Measurements from ENCODE around the gene CC2D2B. TPM values are rescaled to one million over a fixed set of nuclear protein-coding genes. Genes with fewer than 3 reads are reported as not detected.

Gene CC2D2B
- total RNA-seq, 2 experiments from 2014 or later, result 4.1 TPM; not detected in 1

GRCh38 chr10:95920798-95921426 lies 13.1 kb downstream of the CC2D2B start:
- no peak for TF ChIP-seq CTCF (conservative IDR thresholded peaks at IDR 0.05; ENCODE audit: low read length)
- TF ChIP-seq EZH2phosphoT487 (IDR thresholded peaks at IDR 0.05; ENCODE audit: borderline replicate concordance, low read depth, low read length), result no peak
- no peaks in the 10 kb centered on the region for H3K9me3 ChIP-seq (ENCODE audit: low read length)
- H3K4me2 ChIP-seq (ENCODE audit: low read length), result no peak overlapping the region
- no peak overlapping the region for H3K27ac ChIP-seq (ENCODE audit: low read depth, low read length, poor library complexity, severe bottlenecking)
- H2AFZ ChIP-seq (ENCODE audit: low read length), result no peak overlapping the region
- DNase-seq (ENCODE audit: low spot score), result no peak
- H3K4me3 ChIP-seq (ENCODE audit: low read depth, low read length, poor library complexity, severe bottlenecking), result no peak overlapping the region
- no peaks in the 10 kb centered on the region for H4K20me1 ChIP-seq (ENCODE audit: insufficient read depth, low read length)
- no peaks in the 10 kb centered on the region for H3K36me3 ChIP-seq (ENCODE audit: insufficient read depth, low read length)
- no TSS peak for BruUV-seq (replicated peaks)
- intact Hi-C loops (cut with micrococcal nuclease; ENCODE audit: unreplicated experiment), result no loop called here
- H3K79me2 ChIP-seq (ENCODE audit: insufficient read depth, low read depth, low read length), result no peaks in the 10 kb centered on the region
- ChIA-PET POLR2A (no interaction called here), CTCF (ENCODE audit: unreplicated experiment) (no interaction called here)
- no peaks in the 10 kb centered on the region for H3K4me1 ChIP-seq (ENCODE audit: insufficient read depth, low read length, poor library complexity, severe bottlenecking)
- H3K9me2 ChIP-seq (ENCODE audit: insufficient read depth, low read length), result no peaks in the 10 kb centered on the region

- Histone ChIP-seq H2AFZ (ENCODE audit: low read length) (no peak overlapping the region), H3K4me2 (ENCODE audit: low read length) (no peak overlapping the region), H3K36me3 (ENCODE audit: insufficient read depth, low read length) (no peaks in the 10 kb centered on the region), H3K27ac (ENCODE audit: low read depth, low read length, poor library complexity, severe bottlenecking) (no peak overlapping the region), H3K79me2 (ENCODE audit: insufficient read depth, low read depth, low read length) (no peaks in the 10 kb centered on the region), H3K9me3 (ENCODE audit: low read length) (no peaks in the 10 kb centered on the region), H3K9me2 (ENCODE audit: insufficient read depth, low read length) (no peaks in the 10 kb centered on the region), H3K4me3 (ENCODE audit: low read depth, low read length, poor library complexity, severe bottlenecking) (no peak overlapping the region), H4K20me1 (ENCODE audit: insufficient read depth, low read length) (no peaks in the 10 kb centered on the region), H3K4me1 (ENCODE audit: insufficient read depth, low read length, poor library complexity, severe bottlenecking) (no peaks in the 10 kb centered on the region)
- CTCF ChIA-PET (ENCODE audit: unreplicated experiment), result no interaction called here
- intact Hi-C loops (cut with micrococcal nuclease; ENCODE audit: unreplicated experiment), result no loop called here
- DNase-seq (ENCODE audit: low spot score), result no peak
- POLR2A ChIA-PET, result interaction anchor here (0.7 to 0.8 kb wide), 2 partner anchors 80 to 90 kb away, joined by 3 read pairs; no protein-coding TSS in a partner anchor
- no peak for TF ChIP-seq CTCF (conservative IDR thresholded peaks at IDR 0.05; ENCODE audit: low read length)
- no peak for TF ChIP-seq EZH2phosphoT487 (IDR thresholded peaks at IDR 0.05; ENCODE audit: borderline replicate concordance, low read depth, low read length)
- BruUV-seq (replicated peaks), result no TSS peak
These were observed 17.3 kb downstream of the CC2D2B start for GRCh38 chr10:95925033-95925432.

GRCh38 chr10:95935429-95935828 lies 27.7 kb downstream of the CC2D2B start:
- Histone ChIP-seq H3K27ac (ENCODE audit: low read depth, low read length, poor library complexity, severe bottlenecking) (no peak overlapping the region), H3K4me3 (ENCODE audit: low read depth, low read length, poor library complexity, severe bottlenecking) (no peak overlapping the region), H4K20me1 (ENCODE audit: insufficient read depth, low read length) (no peaks in the 10 kb centered on the region), H3K4me2 (ENCODE audit: low read length) (no peak overlapping the region), H2AFZ (ENCODE audit: low read length) (no peak overlapping the region), H3K36me3 (ENCODE audit: insufficient read depth, low read length) (no peaks in the 10 kb centered on the region), H3K9me2 (ENCODE audit: insufficient read depth, low read length) (no peaks in the 10 kb centered on the region), H3K79me2 (ENCODE audit: insufficient read depth, low read depth, low read length) (no peaks in the 10 kb centered on the region), H3K4me1 (ENCODE audit: insufficient read depth, low read length, poor library complexity, severe bottlenecking) (no peaks in the 10 kb centered on the region), H3K9me3 (ENCODE audit: low read length) (peaks cover under 1% of the 10 kb centered on the region; the same call in 1 of the 2 replicates)
- ChIA-PET POLR2A (no interaction called here), CTCF (ENCODE audit: unreplicated experiment) (interaction anchor here (0.6 kb wide), 1 partner anchor 399 kb away, joined by 3 read pairs; no protein-coding TSS in a partner anchor)
- intact Hi-C loops (cut with micrococcal nuclease; ENCODE audit: unreplicated experiment), result no loop called here
- DNase-seq (ENCODE audit: low spot score), result no peak
- no TSS peak for BruUV-seq (replicated peaks)
- no peak for TF ChIP-seq CTCF (conservative IDR thresholded peaks at IDR 0.05; ENCODE audit: low read length)
- no peak for TF ChIP-seq EZH2phosphoT487 (IDR thresholded peaks at IDR 0.05; ENCODE audit: borderline replicate concordance, low read depth, low read length)
